ENCODE results near the gene HS3ST3A1. TPM values are rescaled to one million over a fixed set of nuclear protein-coding genes. Genes with fewer than 3 reads are reported as not detected.

Gene HS3ST3A1
- total and polyA plus RNA-seq, 2 of the 8 experiments (the other 6 are each of a cell fraction or from before 2014, with no cell fraction given): 5.4 to 5.7 TPM

DNA sequence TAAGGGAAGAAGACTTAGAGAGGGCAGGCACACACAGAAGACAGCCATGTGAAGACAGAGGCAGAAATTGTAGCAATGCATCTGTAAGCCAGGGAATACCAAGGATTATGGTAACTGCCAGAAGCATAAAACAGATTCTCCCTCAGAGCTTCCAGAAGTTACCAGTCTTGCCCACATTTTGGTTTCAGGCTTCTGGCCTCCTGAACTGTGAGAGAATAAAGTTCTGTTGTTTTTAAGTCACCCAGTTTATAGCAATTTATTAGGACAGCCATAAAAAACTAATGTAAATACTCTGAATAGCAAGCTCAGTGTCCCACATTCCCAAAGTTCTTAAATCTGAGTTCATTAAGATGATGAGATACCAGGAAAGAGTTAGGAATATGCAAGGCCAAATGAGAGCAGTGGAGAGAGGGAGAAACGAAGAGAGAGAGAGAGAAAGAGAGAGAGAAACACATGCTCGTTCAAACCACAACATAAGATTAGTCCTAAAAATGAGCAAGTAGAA is 123.4 kb downstream of the HS3ST3A1 start:
- DNase-seq (ENCODE audit: low read depth in 1 of 2, low spot score in 2 of 2) (no peak), FAIRE-seq (no peak)
- Histone ChIP-seq H3K27ac (ENCODE audit: low read depth, low read length) (no peak overlapping the region), H2AFZ (ENCODE audit: low read length) (no peak overlapping the region), H4K91ac (replicated peaks; ENCODE audit: insufficient read length, low read length) (no peak overlapping the region), H3K9ac (replicated peaks in 1 of 4; ENCODE audit: extremely low read depth in 1 of 4, low read depth in 3 of 4, low read length in 3 of 4) (no peak overlapping the region), H3K4me2 (ENCODE audit: insufficient read depth in 1 of 2, low read depth in 2 of 2, low read length in 2 of 2) (no peak overlapping the region), H2BK20ac (ENCODE audit: low read length) (no peak overlapping the region), H4K8ac (ENCODE audit: extremely low read depth, insufficient read depth, low read length) (no peak overlapping the region), H2BK120ac (replicated peaks; ENCODE audit: low read depth, low read length) (no peak overlapping the region), H2BK12ac (ENCODE audit: low read depth, low read length) (no peak overlapping the region), H3K27me3 (replicated peaks in 1 of 4; ENCODE audit: control insufficient read depth in 3 of 4, extremely low read depth in 1 of 4, insufficient read depth in 3 of 4, low read length in 3 of 4) (no peaks in the 10 kb centered on the region), H3K79me2 (ENCODE audit: control insufficient read depth in 1 of 2, insufficient read depth in 2 of 2, low read length in 2 of 2) (no peaks in the 10 kb centered on the region), H3K9me3 (ENCODE audit: insufficient read depth in 2 of 2, low read depth in 1 of 2, low read length in 1 of 2) (peaks cover 23% of the 10 kb centered on the region in 2 experiments), H3K14ac (ENCODE audit: insufficient read length) (no peak overlapping the region), H3K4me1 (replicated peaks in 1 of 4; ENCODE audit: control insufficient read depth in 3 of 4, insufficient read depth in 4 of 4, low read length in 3 of 4) (no peaks in the 10 kb centered on the region), H4K5ac (ENCODE audit: insufficient read length, low read depth, low read length) (no peak overlapping the region), H3K56ac (replicated peaks; ENCODE audit: insufficient read length, low read depth, low read length) (no peak overlapping the region), H2BK15ac (ENCODE audit: low read length) (no peak overlapping the region), H3K4ac (replicated peaks; ENCODE audit: insufficient read length, low read depth, low read length) (no peak overlapping the region), H3K36me3 (ENCODE audit: control insufficient read depth in 2 of 4, insufficient read depth in 4 of 4, low read length in 3 of 4) (peaks cover 0 to 4% (median 0%) of the 10 kb centered on the region in 4 experiments; a peak in 1 of 8 replicates), H3K18ac (ENCODE audit: extremely low read depth, low read length) (no peak overlapping the region), H3K23me2 (ENCODE audit: low read depth, low read length) (no peaks in the 10 kb centered on the region), H3K4me3 (ENCODE audit: extremely low read depth in 1 of 4, insufficient read depth in 2 of 4, low read depth in 3 of 4, low read length in 4 of 4) (no peak overlapping the region), H3K79me1 (ENCODE audit: low read depth, low read length) (no peaks in the 10 kb centered on the region), H2BK5ac (ENCODE audit: low read depth, low read length) (no peak overlapping the region), H4K20me1 (replicated peaks in 1 of 2; ENCODE audit: control insufficient read depth in 1 of 2, insufficient read depth in 2 of 2, low read length in 2 of 2) (no peaks in the 10 kb centered on the region), H2AK5ac (ENCODE audit: low read depth, low read length) (no peak overlapping the region), H3K23ac (ENCODE audit: insufficient read length) (no peak overlapping the region)
- 93% methylated on average over 2 of the region's 2 CpGs; no CpG with 5 or more reads in 1 of the 2 experiments for WGBS, 2 experiments (ENCODE audit: extremely low coverage in 1 of 2, insufficient coverage in 1 of 2, insufficient read length in 1 of 2, insufficient replicate concordance in 2 of 2, low coverage in 1 of 2, low lambda C conversion rate in 2 of 2, missing lambda C conversion rate in 1 of 2)
- ChIA-PET CTCF (ENCODE audit: partially characterized antibody) (no interaction called here), POLR2A (ENCODE audit: partially characterized antibody) (interaction anchor here (1.6 kb wide), 1 partner anchor 10 kb away, joined by 3 read pairs; no protein-coding TSS in a partner anchor)
- no peak for TF ChIP-seq RFX5 (IDR thresholded peaks at IDR 0.05; ENCODE audit: borderline replicate concordance, low read depth, low read length)
- TF ChIP-seq SIRT6 (IDR thresholded peaks at IDR 0.05; ENCODE audit: low read length): no peak
- TF ChIP-seq SAP30 (IDR thresholded peaks at IDR 0.05; ENCODE audit: insufficient read depth, insufficient replicate concordance, low read length): no peak
- no peak for TF ChIP-seq TEAD4 (IDR thresholded peaks at IDR 0.05; ENCODE audit: low read depth, low read length)
- no peak for TF ChIP-seq NANOG (IDR thresholded peaks at IDR 0.05; ENCODE audit: insufficient read depth, low read depth, low read length, poor library complexity, severe bottlenecking)
- TF ChIP-seq ZNF274 (IDR thresholded peaks at IDR 0.05; ENCODE audit: borderline replicate concordance, extremely low read depth, low read length): no peak
- TF ChIP-seq BCL11A (IDR thresholded peaks at IDR 0.05; ENCODE audit: low read depth in 2 of 2, low read length in 2 of 2): no peak
- TF ChIP-seq SRF (IDR thresholded peaks at IDR 0.05; ENCODE audit: low read depth, low read length): no peak
- no peak for TF ChIP-seq CBX8 (IDR thresholded peaks at IDR 0.05; ENCODE audit: borderline replicate concordance, low read depth, low read length)
- no peak for TF ChIP-seq EZH2 (IDR thresholded peaks at IDR 0.05; ENCODE audit: low read depth, low read length, severe bottlenecking)
- TF ChIP-seq YY1 (IDR thresholded peaks at IDR 0.05; ENCODE audit: low read depth, low read length): no peak
- no peak for TF ChIP-seq FOSL1 (IDR thresholded peaks at IDR 0.05; ENCODE audit: insufficient read depth, low read depth, low read length)
- no peak for TF ChIP-seq CBX5 (IDR thresholded peaks at IDR 0.05; ENCODE audit: low read depth, low read length)
- TF ChIP-seq JUN (IDR thresholded peaks at IDR 0.05; ENCODE audit: low read depth, low read length): no peak
